GM10248 (cell line): Measurements from ENCODE around the gene NLK.

ENCODE experiments used
- CTCF ChIA-PET: fragments of 300-600 bp; sonication (Branson Sonifier 250); formaldehyde crosslinking; extraction: SDS; loops from one replicate; lab custom pipeline; 2021; ENCODE audit warnings: antibody characterized with exemption; lab: Yijun Ruan, JAX
- POLR2A ChIA-PET: fragments of 350-650 bp; sonication (Branson Sonifier 250); formaldehyde crosslinking; extraction: SDS; loops from one replicate; lab custom pipeline; 2020; ENCODE audit warnings: antibody characterized with exemption; lab: Yijun Ruan, JAX
- DNase-seq: peaks from one replicate; pipeline ENCODE4 v3.0.0; 2012; ENCODE audit errors: extremely low spot score
- CTCF ChIP-seq: IDR thresholded peaks from 2 replicates; pipeline ENCODE4 v1.5.1; 2012; ENCODE audit warnings: mild to moderate bottlenecking, low read depth; ENCODE audit errors: extremely low read depth, missing control alignments, control extremely low read depth

The NLK gene

GRCh38 chr17:28188841-28189263, 146.4 kb downstream of the NLK start:
- CTCF ChIA-PET: no interaction called here
- no peak for TF ChIP-seq CTCF
- POLR2A ChIA-PET: no interaction called here
- DNase-seq: no peak

- ChIA-PET CTCF (interaction anchor here (2.1 kb wide), 1 partner anchor 11 kb away, joined by 8 read pairs; no protein-coding TSS in a partner anchor), POLR2A (no interaction called here)
These were observed 147.2 kb downstream of the NLK start for GRCh38 chr17:28189667-28190066.

GRCh38 chr17:28191018-28191417, 148.5 kb downstream of the NLK start:
- ChIA-PET POLR2A (no interaction called here), CTCF (interaction anchor here (2.1 kb wide), 1 partner anchor 10 kb away, joined by 8 read pairs; no protein-coding TSS in a partner anchor)
- DNase-seq: no peak

More at GRCh38 chr17:28189667-28190066, 147.2 kb downstream of the NLK start:
- TF ChIP-seq CTCF: no peak
- DNase-seq: no peak

GRCh38 chr17:28193241-28193640, 150.8 kb downstream of the NLK start:
- no peak for DNase-seq
- ChIA-PET CTCF (no interaction called here), POLR2A (no interaction called here)
- TF ChIP-seq CTCF: no peak

More at GRCh38 chr17:28191018-28191417, 148.5 kb downstream of the NLK start:
- no peak for TF ChIP-seq CTCF

- DNase-seq: no peak
- ChIA-PET POLR2A (no interaction called here), CTCF (no interaction called here)
- TF ChIP-seq CTCF: no peak
These were observed 151.9 kb downstream of the NLK start for GRCh38 chr17:28194382-28194781.

GRCh38 chr17:28196636-28197035, 154.2 kb downstream of the NLK start:
- ChIA-PET CTCF (no interaction called here), POLR2A (no interaction called here)
- DNase-seq: no peak
- no peak for TF ChIP-seq CTCF

- ChIA-PET POLR2A (no interaction called here), CTCF (no interaction called here)
- TF ChIP-seq CTCF: no peak
These were observed 156.6 kb downstream of the NLK start for GRCh38 chr17:28199115-28199514.

More at GRCh38 chr17:28199115-28199514, 156.6 kb downstream of the NLK start:
- no peak for DNase-seq
